HepG2 (cell line): ENCODE data around the gene MARK2. TPM values are rescaled to one million over a fixed set of nuclear protein-coding genes. Genes with fewer than 3 reads are reported as not detected.

Source experiments
- ATAC-seq: fragments of 200-7000 bp; cut with Tn5 transposase; 3 replicates; pipeline ENCODE4 v1.9.1; 2020; ENCODE audit warnings: mild to moderate bottlenecking, moderate library complexity
- BruUV-seq: library from RNA; stranded (reverse); fragments of 400-500 nt; replicated peaks from 2 replicates; lab custom pipeline; 2021; lab: Mats Ljungman, UMichigan
- CTCF ChIA-PET: fragments of 300-600 bp; formaldehyde crosslinking; extraction: SDS; loops from one replicate; lab custom pipeline; 2021; ENCODE audit warnings: low total read pairs, inconsistent platforms, low intra/inter-chr PET ratio; lab: Yijun Ruan, JAX
- POLR2A ChIA-PET: fragments of 350-600 bp; sonication (Branson Sonifier 250); formaldehyde crosslinking; loops from one replicate; lab custom pipeline; 2020; ENCODE audit warnings: antibody characterized with exemption, inconsistent platforms; lab: Yijun Ruan, JAX
- DNase-seq: peaks from one replicate; pipeline ENCODE4 v3.0.0-alpha.2; 2015; ENCODE audit warnings: low spot score
- FAIRE-seq: peaks from 3 replicates; lab custom pipeline; 2011; peaks lifted over from hg19 to GRCh38; lab: Jason Lieb, UNC
- H2AFZ ChIP-seq: one replicate; pipeline ENCODE4 v1.6.1; 2011; ENCODE audit warnings: low read length, inconsistent platforms
- H3K27ac ChIP-seq: fragments of 300-600 bp; 3 replicates; pipeline ENCODE4 v1.8.0; 2011; ENCODE audit warnings: mixed run types, mild to moderate bottlenecking, mixed read lengths, low read length, inconsistent platforms; ENCODE audit not compliant: insufficient read depth; ENCODE audit errors: extremely low read length
- H3K27me3 ChIP-seq, 2 experiments: fragments of 200-600 bp in 1 of 2; 2 replicates in 1 of 2; 3 replicates in 1 of 2; pipeline versions ENCODE4 v1.6.0 to v1.8.0; 2011; ENCODE audit warnings: low read length in 2 of 2, mild to moderate bottlenecking in 2 of 2, moderate library complexity in 2 of 2, inconsistent platforms in 1 of 2; ENCODE audit not compliant: insufficient read depth in 2 of 2, control insufficient read depth in 1 of 2
- H3K36me3 ChIP-seq, 2 experiments: fragments of 200-600 bp in 1 of 2; replicated peaks in 1 of 2; 2 replicates in 1 of 2; 3 replicates in 1 of 2; pipeline versions ENCODE4 v1.5.1 to v1.8.0; 2011; ENCODE audit warnings: low read length in 2 of 2, inconsistent platforms in 1 of 2; ENCODE audit not compliant: insufficient read depth in 2 of 2, control insufficient read depth in 1 of 2
- H3K4me1 ChIP-seq: 2 replicates; pipeline ENCODE4 v1.5.1; 2012; ENCODE audit warnings: low read length, inconsistent platforms; ENCODE audit not compliant: insufficient read depth
- H3K4me2 ChIP-seq: 2 replicates; pipeline ENCODE4 v1.6.0; 2011; ENCODE audit warnings: low read depth, low read length, inconsistent platforms
- H3K4me3 ChIP-seq, 3 experiments: fragments of 200-600 bp in 1 of 3; sonication (generic), shearing (Covaris generic) in 1 of 3; replicated peaks in 1 of 3; 2 replicates each; pipeline ENCODE4 v1.5.1; 2011 to 2016; ENCODE audit warnings: low read length in 3 of 3, inconsistent platforms in 2 of 3, low read depth in 2 of 3, mild to moderate bottlenecking in 2 of 3, control low read depth in 1 of 3, mixed read lengths in 1 of 3; ENCODE audit not compliant: insufficient read depth in 1 of 3
- H3K79me2 ChIP-seq: one replicate; pipeline ENCODE4 v1.6.1; 2011; ENCODE audit warnings: low read length, inconsistent platforms; ENCODE audit not compliant: insufficient read depth
- H3K9ac ChIP-seq: 2 replicates; pipeline ENCODE4 v1.6.0; 2011; ENCODE audit warnings: mild to moderate bottlenecking, low read depth, low read length, inconsistent platforms; ENCODE audit not compliant: insufficient read depth
- H3K9me3 ChIP-seq: 2 replicates; pipeline ENCODE4 v1.5.1; 2012; ENCODE audit warnings: mild to moderate bottlenecking, low read length
- H4K20me1 ChIP-seq: 2 replicates; pipeline ENCODE4 v1.6.0; 2011; ENCODE audit warnings: inconsistent platforms, mild to moderate bottlenecking, low read length, moderate library complexity; ENCODE audit not compliant: insufficient read depth
- MED13 ChIP-seq: sonication (generic); formaldehyde crosslinking; IDR thresholded peaks from 2 replicates; pipeline ENCODE4 v1.5.0; 2020; ENCODE audit warnings: missing genetic modification reagents
- SIN3A ChIP-seq: IDR thresholded peaks from 2 replicates; pipeline ENCODE4 v1.6.1; 2011; ENCODE audit warnings: low read depth, mild to moderate bottlenecking, control low read depth, low read length, borderline replicate concordance
- ZNF235 ChIP-seq: sonication (generic); formaldehyde crosslinking; IDR thresholded peaks from 2 replicates; pipeline ENCODE4 v1.8.1; 2023; ENCODE audit warnings: mild to moderate bottlenecking, missing genetic modification reagents, borderline replicate concordance
- ZNF605 ChIP-seq: sonication (generic); formaldehyde crosslinking; IDR thresholded peaks from 2 replicates; pipeline ENCODE4 v1.8.0; 2022; ENCODE audit warnings: mild to moderate bottlenecking, missing genetic modification reagents
- WGBS: methylation state at CpG from one replicate; pipeline ENCODE4 v1.1.6; 2017; ENCODE audit warnings: low lambda C conversion rate; 5-methylcytosine and 5-hydroxymethylcytosine counted together
- in situ Hi-C: cut with HindIII; loops from 2 replicates; pipeline ENCODE4 v1.10.0; 2017; ENCODE audit warnings: low pct_unique_long_range_greater_than_20kb; ENCODE audit not compliant: extremely low pct_ligation_motif_present
- intact Hi-C: fragments of 100-400 bp; cut with micrococcal nuclease; formaldehyde crosslinking; loops from one replicate; pipeline ENCODE4 v1.10.0; 2022; ENCODE audit not compliant: unreplicated experiment
- polyA plus RNA-seq, 8 experiments: library from polyadenylated mRNA; depleted of rRNA in 3 of 8; stranded (reverse) in 7 of 8; unstranded in 1 of 8; fragments of >200 nt; fragmentation: Illumina TruSeq in 4 of 8; extraction: Trizol in 4 of 8; gene quantifications; 2 replicates each; pipeline versions ENCODE4 v1.2.1 to v1.2.3, GENCODE V29; 2011 to 2016; ENCODE audit warnings: low read depth in 4 of 8, missing spikeins in 1 of 8, mixed read lengths in 1 of 8; ENCODE audit not compliant: insufficient read depth in 1 of 8
- total RNA-seq, 5 experiments: library from RNA; depleted of rRNA; stranded (reverse); fragments of >200 nt; fragmentation: Illumina TruSeq; extraction: Trizol; gene quantifications; 2 replicates each; pipeline ENCODE4 v1.2.3, GENCODE V29; 2016; ENCODE audit warnings: low read depth in 1 of 5
- TF ChIP-seq, protein P1 (sequence below): sonication (generic); formaldehyde crosslinking; IDR thresholded peaks from 2 replicates; pipeline ENCODE4 v1.5.1; 2020; ENCODE audit warnings: missing genetic modification reagents, mild to moderate bottlenecking, borderline replicate concordance
- TF ChIP-seq, protein P2 (sequence below): sonication (generic); formaldehyde crosslinking; IDR thresholded peaks from 2 replicates; pipeline ENCODE4 v1.4.0; 2020; ENCODE audit warnings: missing genetic modification reagents; ENCODE audit errors: not compliant biosample characterization
- TF ChIP-seq, protein P3 (sequence below): IDR thresholded peaks from 2 replicates; pipeline ENCODE4 v1.6.1; 2016; ENCODE audit warnings: missing compliant biosample characterization, missing genetic modification reagents, borderline replicate concordance

MARK2 gene
- total and polyA plus RNA-seq, 2 of the 13 experiments (the other 11 are each of a cell fraction or from before 2014, with no cell fraction given) = 13.5 to 13.9 TPM

DNA sequence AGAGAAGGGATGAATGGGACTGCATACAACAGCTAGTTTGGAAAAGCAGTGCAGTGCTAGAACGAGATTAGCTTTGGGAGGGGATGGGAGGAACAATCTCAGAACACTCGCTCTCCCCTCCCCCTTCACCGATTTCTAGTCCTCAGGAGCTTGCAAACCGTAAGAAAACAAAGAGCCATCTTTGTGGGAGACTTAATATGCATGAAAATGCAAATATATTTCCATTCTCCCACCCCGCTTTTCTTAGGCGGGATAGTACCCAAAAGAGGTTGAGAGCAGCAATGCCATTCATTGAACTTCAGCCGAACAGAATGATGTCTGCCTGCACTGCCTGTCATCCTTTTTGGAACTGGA is 24.6 kb upstream of the MARK2 start:
- TF ChIP-seq MED13 (CRISPR knock-in tag) (0 out of 2 replicates have a peak, but pooled peaks have one; percentile 8), ZNF605 (CRISPR knock-in tag) (0 out of 2 replicates have a peak, but pooled peaks have one; percentile 3), SIN3A (no peak), ZNF235 (no peak)
- TF ChIP-seq, protein P1, sequence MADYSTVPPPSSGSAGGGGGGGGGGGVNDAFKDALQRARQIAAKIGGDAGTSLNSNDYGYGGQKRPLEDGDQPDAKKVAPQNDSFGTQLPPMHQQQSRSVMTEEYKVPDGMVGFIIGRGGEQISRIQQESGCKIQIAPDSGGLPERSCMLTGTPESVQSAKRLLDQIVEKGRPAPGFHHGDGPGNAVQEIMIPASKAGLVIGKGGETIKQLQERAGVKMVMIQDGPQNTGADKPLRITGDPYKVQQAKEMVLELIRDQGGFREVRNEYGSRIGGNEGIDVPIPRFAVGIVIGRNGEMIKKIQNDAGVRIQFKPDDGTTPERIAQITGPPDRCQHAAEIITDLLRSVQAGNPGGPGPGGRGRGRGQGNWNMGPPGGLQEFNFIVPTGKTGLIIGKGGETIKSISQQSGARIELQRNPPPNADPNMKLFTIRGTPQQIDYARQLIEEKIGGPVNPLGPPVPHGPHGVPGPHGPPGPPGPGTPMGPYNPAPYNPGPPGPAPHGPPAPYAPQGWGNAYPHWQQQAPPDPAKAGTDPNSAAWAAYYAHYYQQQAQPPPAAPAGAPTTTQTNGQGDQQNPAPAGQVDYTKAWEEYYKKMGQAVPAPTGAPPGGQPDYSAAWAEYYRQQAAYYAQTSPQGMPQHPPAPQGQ (CRISPR knock-in tag) = no peak
- TF ChIP-seq, protein P2, sequence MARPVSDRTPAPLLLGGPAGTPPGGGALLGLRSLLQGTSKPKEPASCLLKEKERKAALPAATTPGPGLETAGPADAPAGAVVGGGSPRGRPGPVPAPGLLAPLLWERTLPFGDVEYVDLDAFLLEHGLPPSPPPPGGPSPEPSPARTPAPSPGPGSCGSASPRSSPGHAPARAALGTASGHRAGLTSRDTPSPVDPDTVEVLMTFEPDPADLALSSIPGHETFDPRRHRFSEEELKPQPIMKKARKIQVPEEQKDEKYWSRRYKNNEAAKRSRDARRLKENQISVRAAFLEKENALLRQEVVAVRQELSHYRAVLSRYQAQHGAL (CRISPR knock-in tag) = no peak
- TF ChIP-seq, protein P3, sequence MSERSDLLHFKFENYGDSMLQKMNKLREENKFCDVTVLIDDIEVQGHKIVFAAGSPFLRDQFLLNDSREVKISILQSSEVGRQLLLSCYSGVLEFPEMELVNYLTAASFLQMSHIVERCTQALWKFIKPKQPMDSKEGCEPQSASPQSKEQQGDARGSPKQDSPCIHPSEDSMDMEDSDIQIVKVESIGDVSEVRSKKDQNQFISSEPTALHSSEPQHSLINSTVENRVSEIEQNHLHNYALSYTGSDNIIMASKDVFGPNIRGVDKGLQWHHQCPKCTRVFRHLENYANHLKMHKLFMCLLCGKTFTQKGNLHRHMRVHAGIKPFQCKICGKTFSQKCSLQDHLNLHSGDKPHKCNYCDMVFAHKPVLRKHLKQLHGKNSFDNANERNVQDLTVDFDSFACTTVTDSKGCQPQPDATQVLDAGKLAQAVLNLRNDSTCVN (CRISPR knock-in tag) = peak; percentile 7; the same call in 1 of the 2 replicates
- Histone ChIP-seq H3K27me3 (no peaks in the 10 kb centered on the region), H3K4me2 (peak overlapping the region; percentile 85), H3K9me3 (no peaks in the 10 kb centered on the region), H2AFZ (no peak overlapping the region), H3K4me3 (peak overlapping the region; percentile 72 to 97 (median 95)), H3K79me2 (peaks cover 41% of the 10 kb centered on the region), H4K20me1 (peaks cover 12% of the 10 kb centered on the region), H3K36me3 (peaks cover 17 to 28% of the 10 kb centered on the region in 2 experiments; a peak in 4 of 5 replicates), H3K4me1 (peaks cover 56% of the 10 kb centered on the region), H3K27ac (peak overlapping the region; percentile 72), H3K9ac (peak overlapping the region; percentile 81)
- ATAC-seq (peak; percentile 3; the same call in 2 of the 3 replicates), DNase-seq (no peak), FAIRE-seq (no peak)
- WGBS = 13% methylated on average over 7 of the region's 7 CpGs
- intact Hi-C loops = no loop called here
- in situ Hi-C loops = no loop called here
- ChIA-PET CTCF (no interaction called here), POLR2A (interaction anchor here (1.0 to 1.2 kb wide), 4 partner anchors 24 to 103 kb away, joined by 3 to 9 read pairs (median 6); partner anchors contain the start of genes MARK2, RCOR2 and ZFTA)
- no TSS peak for BruUV-seq
